Ovary (tissue), 3 donors: ENCODE data around the gene SORCS2.

Experiments used
- CTCF ChIP-seq, 3 donors: fragments of 450-650 bp in 2 of 3; fragments of 200-600 bp in 1 of 3; IDR thresholded peaks; one replicate each; pipeline versions ENCODE4 v1.5.1 to v1.8.0; 2016 to 2022; ENCODE audit warnings: antibody characterized with exemption in 3 of 3, mild to moderate bottlenecking in 1 of 3
- POLR2A ChIP-seq: fragments of 450-650 bp; IDR thresholded peaks from one replicate; pipeline ENCODE4 v1.6.1; 2017; ENCODE audit warnings: antibody characterized with exemption, mild to moderate bottlenecking, moderate library complexity
- donor health status: DM: no; HTN: no; CAD: no.

GRCh38 chr4:7645956-7646355, 453.6 kb downstream of the SORCS2 start:
- no peak for TF ChIP-seq CTCF (IDR thresholded peaks at IDR 0.05)
- TF ChIP-seq POLR2A = no peak
